Common myeloid progenitor, CD34-positive (primary cell): ENCODE measurements around the gene CETN3.

Experiments
- CTCF ChIA-PET: fragments of 350-600 bp; sonication (Branson Sonifier 250); formaldehyde crosslinking; loops from one replicate; lab custom pipeline; 2021; ENCODE audit warnings: antibody characterized with exemption; lab: Charles Lee
- POLR2A ChIA-PET: fragments of 350-600 bp; sonication (Branson Sonifier 250); formaldehyde crosslinking; loops from one replicate; lab custom pipeline; 2021; ENCODE audit warnings: antibody characterized with exemption; lab: Charles Lee
- DNase-seq, 3 donors: peaks; one replicate each; pipeline versions ENCODE4 v3.0.0 to v3.0.0-alpha.2; 2013
- H3K27ac ChIP-seq, 2 experiments: 1 replicate in 1 of 2; 2 replicates in 1 of 2; pipeline ENCODE4 v1.7.0; 2013; ENCODE audit warnings: inconsistent platforms in 2 of 2, low read length in 2 of 2, mild to moderate bottlenecking in 2 of 2, low read depth in 1 of 2, moderate library complexity in 1 of 2; ENCODE audit not compliant: severe bottlenecking in 2 of 2, insufficient read depth in 1 of 2, poor library complexity in 1 of 2
- H3K27me3 ChIP-seq, 5 experiments: replicated peaks in 2 of 5; 1 replicate in 3 of 5; 2 replicates in 2 of 5; pipeline versions ENCODE4 v1.6.1 to v1.7.0; 2013; ENCODE audit warnings: low read length in 4 of 5, mild to moderate bottlenecking in 2 of 5, moderate library complexity in 2 of 5, inconsistent platforms in 1 of 5; ENCODE audit not compliant: insufficient read depth in 5 of 5, control insufficient read depth in 4 of 5
- H3K36me3 ChIP-seq, 4 experiments: 1 replicate in 2 of 4; 2 replicates in 2 of 4; pipeline versions ENCODE4 v1.6.1 to v1.7.0; 2013; ENCODE audit warnings: low read length in 3 of 4, control low read depth in 1 of 4, mild to moderate bottlenecking in 1 of 4; ENCODE audit not compliant: control insufficient read depth in 4 of 4, insufficient read depth in 4 of 4
- H3K4me1 ChIP-seq, 4 experiments: 1 replicate in 3 of 4; 2 replicates in 1 of 4; pipeline versions ENCODE4 v1.6.1 to v1.7.1; 2013; ENCODE audit warnings: low read length in 3 of 4, mild to moderate bottlenecking in 3 of 4, control low read depth in 1 of 4, inconsistent platforms in 1 of 4, moderate library complexity in 1 of 4; ENCODE audit not compliant: control insufficient read depth in 4 of 4, insufficient read depth in 4 of 4; ENCODE audit errors: control extremely low read depth in 1 of 4
- H3K4me3 ChIP-seq, 7 experiments: 1 replicate in 4 of 7; 2 replicates in 3 of 7; pipeline versions ENCODE4 v1.5.1 to v1.7.0; 2013; ENCODE audit warnings: mild to moderate bottlenecking in 7 of 7, low read length in 6 of 7, moderate library complexity in 6 of 7, inconsistent platforms in 2 of 7, low read depth in 2 of 7, control low read depth in 1 of 7; ENCODE audit not compliant: insufficient read depth in 4 of 7, control insufficient read depth in 1 of 7; ENCODE audit errors: extremely low read depth in 1 of 7
- H3K9me3 ChIP-seq, 5 experiments: 1 replicate in 4 of 5; 2 replicates in 1 of 5; pipeline versions ENCODE4 v1.6.1 to v1.7.1; 2013; ENCODE audit warnings: low read length in 4 of 5, mild to moderate bottlenecking in 2 of 5, inconsistent platforms in 1 of 5, low read depth in 1 of 5, moderate library complexity in 1 of 5; ENCODE audit not compliant: control insufficient read depth in 4 of 5, insufficient read depth in 2 of 5; ENCODE audit errors: control extremely low read depth in 1 of 5
- WGBS: methylation state at CpG from one replicate; pipeline ENCODE4 v1.1.5; 2013; ENCODE audit not compliant: insufficient coverage; 5-methylcytosine and 5-hydroxymethylcytosine counted together

CETN3 gene

DNA sequence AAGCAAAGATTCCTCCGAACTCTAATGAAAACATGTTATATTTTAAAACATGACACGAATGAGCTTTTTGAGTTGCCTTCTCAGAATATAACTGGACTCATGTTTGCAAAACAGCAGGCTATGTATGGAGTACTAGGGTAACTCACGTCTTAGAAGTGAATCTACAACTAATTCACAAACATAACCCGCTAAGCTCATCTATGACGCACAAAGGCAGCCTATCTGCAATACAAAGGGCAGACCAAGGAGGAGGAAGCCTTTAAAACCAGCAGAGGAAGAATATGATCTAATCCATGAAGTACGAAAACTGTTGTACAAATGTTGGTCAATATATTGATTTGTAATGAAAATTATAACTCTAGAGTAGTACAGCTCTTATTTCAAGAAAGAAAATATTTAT is 67.0 kb downstream of the CETN3 start:
- ChIA-PET CTCF (no interaction called here), POLR2A (no interaction called here)
- H3K27ac ChIP-seq = no peak overlapping the region

More for the DNA sequence above, 67.0 kb downstream of the CETN3 start:
- no peak for DNase-seq
- no peaks in the 10 kb centered on the region for H3K9me3 ChIP-seq
- H3K36me3 ChIP-seq = no peaks in the 10 kb centered on the region
- no peaks in the 10 kb centered on the region for H3K4me1 ChIP-seq
- no peak overlapping the region for H3K4me3 ChIP-seq
- H3K27me3 ChIP-seq = no peaks in the 10 kb centered on the region
- WGBS = 100% methylated on average over 2 of the region's 6 CpGs
